LHCN-M2 (cell line): Measurements from ENCODE around the gene RPL29. TPM values are rescaled to one million over a fixed set of nuclear protein-coding genes. Genes with fewer than 3 reads are reported as not detected.

Source experiments
- DNase-seq: peaks from one replicate; pipeline ENCODE4 v3.0.0-alpha.2; 2012; ENCODE audit warnings: low read depth
- total RNA-seq: library from RNA; depleted of rRNA; stranded (reverse); fragments of >200 nt; gene quantifications from 2 replicates; pipeline ENCODE4 v1.2.3, GENCODE V29; 2014

The RPL29 gene
- total RNA-seq, 1 experiment from 2014 or later: 1,634 TPM

DNA sequence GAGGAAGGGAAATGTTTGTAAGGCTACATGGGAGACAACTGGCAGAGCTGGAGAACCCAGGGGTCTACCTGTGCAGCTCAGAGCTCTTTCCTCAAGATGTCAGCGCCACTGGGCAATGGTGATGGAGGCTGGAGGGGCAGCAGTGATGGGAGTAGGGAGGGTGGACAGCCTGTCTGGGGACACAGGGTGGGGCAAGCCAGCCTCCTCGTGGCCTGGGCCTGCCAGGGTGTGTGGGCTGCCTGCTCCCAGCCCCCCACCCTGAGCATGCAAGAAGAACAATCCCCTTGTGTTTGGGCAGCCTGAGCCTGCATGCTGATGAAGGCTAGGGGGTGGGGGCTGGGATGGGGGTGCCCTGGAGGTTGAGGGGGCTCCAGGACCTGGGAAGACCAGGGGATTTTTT lies 29.7 kb downstream of the RPL29 start:
- DNase-seq: no peak

DNA sequence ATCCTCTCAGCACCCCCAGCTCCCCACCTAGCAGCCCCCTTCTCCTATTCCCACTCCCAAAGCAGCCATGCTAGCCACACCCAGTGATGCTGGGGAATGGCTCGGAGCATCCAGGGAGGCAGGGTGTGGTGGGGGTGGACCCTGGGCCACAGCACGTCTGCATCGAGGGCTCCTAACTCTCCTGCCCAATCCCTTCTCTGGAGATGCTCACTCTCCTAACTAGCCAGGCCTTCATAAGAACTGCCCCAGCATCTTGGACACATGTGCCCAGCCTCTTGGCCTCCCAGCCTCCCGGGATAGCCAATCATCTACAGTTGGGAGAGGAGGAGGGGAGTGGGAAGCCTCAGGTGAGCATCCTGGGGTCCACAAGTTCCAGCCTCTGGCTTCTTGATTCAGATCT lies 31.2 kb downstream of the RPL29 start:
- peak; percentile 30 for DNase-seq

DNA sequence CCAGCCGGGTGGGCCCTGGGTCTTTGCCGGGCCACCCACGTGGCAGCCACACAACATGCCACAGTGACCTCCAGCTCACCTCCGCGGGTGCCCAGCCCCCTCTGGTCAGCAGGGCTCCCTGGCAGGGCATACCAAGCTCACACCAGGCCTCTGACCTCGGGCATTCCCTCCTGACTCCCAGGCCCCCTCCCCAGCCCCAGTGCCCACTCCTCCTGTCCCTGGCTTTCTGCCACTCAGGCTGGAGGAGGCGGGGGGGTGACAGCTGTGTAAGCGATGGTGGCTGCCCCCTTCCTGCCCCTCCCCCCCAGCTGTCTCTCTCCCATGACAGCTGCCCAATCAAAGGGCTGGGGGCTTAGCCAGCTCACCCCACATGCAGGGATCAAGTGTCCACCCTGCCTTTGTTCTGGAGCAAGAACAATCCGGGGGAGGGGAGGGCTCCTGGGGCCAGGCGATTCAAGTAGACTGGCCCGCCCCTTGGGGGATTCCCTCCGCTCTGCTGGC lies 31.7 kb downstream of the RPL29 start:
- DNase-seq: peak; percentile 94

DNA sequence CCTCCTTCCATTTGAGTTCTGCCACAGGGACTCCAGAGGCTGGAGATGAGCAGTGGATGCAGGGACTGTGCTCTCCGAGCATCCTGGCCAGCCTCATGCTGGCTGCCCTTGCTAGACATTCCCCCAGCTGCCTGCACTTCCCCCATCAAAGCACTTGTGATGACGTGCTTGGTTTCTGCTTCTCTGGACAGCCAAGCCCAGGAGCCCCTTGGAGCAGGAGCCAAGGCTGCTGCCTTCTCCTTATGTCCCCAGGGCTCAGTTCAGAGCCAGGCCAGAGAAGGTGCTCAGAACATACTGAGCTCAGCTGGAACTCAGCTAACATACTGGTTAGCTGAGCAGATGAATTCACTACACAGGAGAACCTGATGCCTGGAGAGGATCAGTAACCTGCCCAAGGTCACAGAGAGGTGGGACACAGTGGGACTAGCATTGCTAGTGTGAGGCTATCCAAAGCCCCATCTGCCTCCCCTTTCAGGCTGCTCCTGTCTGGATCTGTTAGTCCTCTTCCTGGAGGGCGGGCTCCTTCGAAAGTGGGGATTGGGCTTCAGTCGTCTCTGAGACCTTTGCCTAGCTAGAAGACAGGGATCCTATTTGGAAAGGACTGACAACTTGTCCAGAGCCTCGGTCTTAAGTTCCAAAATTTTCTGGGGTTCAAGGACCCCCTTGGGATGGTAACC lies 32.7 kb downstream of the RPL29 start:
- no peak for DNase-seq

DNA sequence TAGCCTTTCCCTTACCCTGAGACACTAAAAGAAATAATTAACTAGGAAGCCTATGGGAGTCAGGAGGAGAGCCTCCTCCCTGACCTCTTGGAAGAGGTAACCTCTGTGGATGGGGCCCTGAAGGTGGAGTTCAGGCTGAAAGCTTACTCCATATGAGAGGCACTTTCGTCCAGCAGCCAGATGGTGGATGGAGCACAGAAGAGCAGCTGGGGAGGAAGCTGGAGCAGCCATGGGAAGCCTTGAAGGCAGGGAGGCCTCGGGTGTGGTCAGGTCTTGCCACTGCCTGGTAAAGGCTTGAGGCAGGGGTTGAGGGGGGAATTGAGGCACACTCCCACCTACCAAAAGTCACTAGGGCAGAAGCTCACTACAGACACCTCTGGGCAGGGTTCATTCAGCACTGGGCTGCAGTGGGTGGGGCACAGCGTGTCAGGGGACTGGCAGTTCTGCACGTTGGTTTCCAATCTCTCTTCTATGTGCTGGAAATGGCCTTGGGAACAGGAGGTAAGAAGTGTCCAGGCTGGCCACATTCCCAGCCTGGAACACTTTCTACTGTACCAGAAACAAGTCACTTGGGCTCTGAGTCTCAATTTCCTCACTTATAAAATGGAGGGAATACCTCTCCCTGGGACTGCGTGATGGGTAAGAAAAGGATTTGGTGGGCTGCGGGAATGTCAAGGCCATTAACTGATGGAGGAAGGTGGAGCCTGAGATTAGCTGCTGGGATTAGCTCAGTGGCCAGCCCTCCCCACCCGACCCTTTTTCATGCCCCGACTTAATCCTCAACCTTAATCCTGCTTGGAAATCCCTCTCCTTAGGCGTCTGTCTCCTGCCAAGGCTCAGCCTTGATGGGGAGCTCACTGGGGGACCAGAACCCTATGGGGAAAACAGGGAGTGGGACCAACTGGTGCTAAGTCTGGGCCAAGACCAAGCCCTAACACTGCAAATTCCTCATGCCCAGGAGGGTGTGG lies 33.8 kb downstream of the RPL29 start:
- no peak for DNase-seq

DNA sequence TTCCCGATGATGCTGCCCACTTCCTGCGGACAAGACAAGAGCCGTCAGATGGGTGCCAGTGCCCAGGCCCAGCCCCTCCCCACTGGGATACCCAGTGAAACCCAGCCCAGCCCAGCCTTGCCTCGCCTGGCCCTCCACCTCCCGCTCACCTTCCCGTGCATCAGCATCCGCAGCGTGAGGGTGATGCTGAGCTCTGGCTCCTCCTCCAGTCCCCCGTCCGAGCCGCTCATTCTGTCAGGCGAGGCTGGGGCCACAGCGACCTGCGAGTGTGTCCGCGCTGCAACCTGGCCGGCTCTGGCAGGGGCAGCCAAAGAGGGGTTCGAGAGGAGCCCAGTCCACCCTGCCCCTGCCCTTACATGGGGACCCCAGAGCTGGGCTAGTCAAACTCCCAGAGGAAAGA lies 34.7 kb downstream of the RPL29 start:
- no peak for DNase-seq

DNA sequence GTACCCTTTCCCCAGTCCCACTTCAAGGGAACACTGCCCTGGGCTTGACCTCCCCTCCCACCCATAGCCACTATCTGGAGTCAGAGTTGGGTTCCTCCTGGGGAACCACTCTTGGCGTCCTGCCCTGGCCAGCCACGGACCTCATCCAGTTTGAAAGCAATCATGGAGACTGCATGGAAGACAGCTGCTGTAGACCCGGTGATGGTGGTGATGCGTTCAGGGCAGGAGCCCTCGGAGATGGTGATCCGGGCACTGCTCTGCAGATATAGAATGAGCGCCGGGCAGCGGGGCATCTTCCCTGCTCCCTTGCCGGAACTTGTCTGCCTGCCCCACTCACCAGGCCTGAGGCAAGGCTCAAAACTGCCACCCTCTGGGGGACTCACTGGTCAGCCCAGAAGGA lies 35.3 kb downstream of the RPL29 start:
- no peak for DNase-seq

DNA sequence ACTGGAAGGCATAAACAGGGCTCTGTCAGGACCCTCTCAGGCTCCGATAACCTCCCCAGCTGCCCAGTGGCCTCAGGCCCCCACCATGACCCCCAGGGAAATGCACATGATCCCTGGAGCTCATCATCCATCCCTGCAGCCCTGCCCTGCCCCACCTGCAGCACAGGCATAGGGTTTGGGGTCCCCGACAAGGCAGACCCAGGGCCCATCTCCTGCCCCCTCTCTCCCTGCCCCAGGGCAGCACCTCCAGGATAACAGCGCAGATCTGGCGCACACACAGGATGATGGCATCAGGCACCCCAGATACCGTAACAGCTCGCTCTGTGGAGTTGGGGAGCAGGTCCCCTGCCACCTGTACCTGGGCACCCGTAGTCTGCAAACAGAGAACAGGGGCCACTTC lies 36.0 kb downstream of the RPL29 start:
- DNase-seq: no peak

DNA sequence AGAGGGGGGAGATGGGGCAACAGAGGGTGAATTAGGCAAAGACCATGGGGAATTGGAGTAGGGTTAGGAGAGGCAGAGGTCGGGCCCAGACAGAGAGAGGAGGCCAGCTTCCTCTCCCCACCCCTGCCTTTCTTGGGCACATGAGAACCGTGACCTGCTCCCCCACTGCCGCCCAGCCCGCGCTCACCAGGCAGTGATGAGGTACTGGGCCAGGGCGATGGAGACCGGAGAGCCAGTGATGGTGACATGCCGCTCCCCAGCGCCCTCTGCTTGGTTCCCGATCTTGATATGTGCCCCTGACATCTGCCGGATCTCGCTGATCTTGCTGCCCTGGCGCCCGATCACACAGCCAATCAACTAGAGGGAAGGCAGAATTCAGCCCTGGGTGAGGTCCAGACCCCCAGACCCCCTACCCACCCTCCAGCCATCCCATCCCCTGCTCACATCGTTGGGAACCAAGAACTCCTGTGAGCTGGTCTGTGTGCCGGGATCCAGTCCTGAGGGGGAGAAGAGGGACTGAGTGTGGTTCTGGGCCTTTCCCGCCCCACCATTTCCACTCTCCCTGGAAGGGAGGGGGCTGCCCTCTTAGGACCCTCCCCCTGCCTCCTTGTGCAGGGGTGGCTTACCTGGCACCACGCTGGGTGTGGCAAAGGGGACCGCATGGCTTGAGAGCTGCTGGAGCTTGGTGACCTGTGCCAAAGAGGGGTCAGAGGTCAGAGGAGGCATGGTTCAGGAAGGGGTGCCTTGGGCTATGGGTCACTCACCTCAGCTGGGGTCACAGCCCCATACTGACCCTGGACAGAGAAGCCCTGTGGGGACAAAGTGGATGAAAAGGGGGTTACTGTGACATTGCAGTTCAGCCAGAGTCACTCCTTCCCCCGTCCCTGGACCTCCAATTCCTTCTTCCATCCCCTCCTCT lies 36.8 kb downstream of the RPL29 start:
- no peak for DNase-seq

DNA sequence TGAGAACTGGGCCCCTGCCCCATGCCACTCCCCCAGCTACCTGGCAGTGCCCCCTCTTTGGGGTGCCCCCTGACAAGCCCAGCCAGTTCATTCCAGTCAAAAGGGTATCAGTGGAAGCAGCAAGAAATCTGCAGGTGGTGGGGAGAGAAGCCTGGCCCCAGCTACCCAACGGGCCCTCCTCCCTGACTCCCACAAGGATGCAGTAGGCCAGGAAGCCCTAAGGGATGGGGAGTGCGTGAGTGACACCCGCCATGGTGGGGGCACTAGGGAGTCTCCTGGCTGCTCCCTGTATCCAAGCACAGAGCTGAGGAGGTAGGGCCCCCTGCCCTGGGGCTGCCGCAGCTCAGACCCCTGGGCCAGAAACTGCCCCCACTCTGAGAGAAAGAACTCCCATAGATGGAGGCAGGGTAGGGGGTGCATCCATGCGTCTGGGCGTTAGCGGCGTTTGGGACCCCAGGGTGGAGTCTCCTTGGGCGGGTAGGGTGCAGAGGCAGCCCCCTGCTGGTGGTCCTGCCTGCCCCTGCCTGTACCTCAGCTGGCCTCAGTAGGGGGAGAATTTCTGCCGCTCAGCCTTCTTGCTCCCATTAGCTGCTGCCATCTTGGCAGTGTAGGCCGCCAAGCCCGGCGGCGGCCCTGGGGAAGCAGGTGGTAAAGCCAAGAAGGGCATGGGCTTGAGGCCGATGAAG lies 38.0 kb downstream of the RPL29 start:
- DNase-seq: no peak

DNA sequence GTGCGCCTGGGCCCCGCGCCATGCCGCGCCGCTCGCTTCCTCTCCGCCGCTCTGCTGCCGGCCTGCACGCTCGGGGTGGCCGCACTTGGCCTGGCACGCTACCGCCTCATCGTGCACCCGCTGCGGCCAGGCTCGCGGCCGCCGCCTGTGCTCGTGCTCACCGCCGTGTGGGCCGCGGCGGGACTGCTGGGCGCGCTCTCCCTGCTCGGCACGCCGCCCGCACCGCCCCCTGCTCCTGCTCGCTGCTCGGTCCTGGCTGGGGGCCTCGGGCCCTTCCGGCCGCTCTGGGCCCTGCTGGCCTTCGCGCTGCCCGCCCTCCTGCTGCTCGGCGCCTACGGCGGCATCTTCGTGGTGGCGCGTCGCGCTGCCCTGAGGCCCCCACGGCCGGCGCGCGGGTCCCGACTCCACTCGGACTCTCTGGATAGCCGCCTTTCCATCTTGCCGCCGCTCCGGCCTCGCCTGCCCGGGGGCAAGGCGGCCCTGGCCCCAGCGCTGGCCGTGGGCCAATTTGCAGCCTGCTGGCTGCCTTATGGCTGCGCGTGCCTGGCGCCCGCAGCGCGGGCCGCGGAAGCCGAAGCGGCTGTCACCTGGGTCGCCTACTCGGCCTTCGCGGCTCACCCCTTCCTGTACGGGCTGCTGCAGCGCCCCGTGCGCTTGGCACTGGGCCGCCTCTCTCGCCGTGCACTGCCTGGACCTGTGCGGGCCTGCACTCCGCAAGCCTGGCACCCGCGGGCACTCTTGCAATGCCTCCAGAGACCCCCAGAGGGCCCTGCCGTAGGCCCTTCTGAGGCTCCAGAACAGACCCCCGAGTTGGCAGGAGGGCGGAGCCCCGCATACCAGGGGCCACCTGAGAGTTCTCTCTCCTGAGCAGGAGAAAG lies 39.6 kb downstream of the RPL29 start:
- DNase-seq: no peak

DNA sequence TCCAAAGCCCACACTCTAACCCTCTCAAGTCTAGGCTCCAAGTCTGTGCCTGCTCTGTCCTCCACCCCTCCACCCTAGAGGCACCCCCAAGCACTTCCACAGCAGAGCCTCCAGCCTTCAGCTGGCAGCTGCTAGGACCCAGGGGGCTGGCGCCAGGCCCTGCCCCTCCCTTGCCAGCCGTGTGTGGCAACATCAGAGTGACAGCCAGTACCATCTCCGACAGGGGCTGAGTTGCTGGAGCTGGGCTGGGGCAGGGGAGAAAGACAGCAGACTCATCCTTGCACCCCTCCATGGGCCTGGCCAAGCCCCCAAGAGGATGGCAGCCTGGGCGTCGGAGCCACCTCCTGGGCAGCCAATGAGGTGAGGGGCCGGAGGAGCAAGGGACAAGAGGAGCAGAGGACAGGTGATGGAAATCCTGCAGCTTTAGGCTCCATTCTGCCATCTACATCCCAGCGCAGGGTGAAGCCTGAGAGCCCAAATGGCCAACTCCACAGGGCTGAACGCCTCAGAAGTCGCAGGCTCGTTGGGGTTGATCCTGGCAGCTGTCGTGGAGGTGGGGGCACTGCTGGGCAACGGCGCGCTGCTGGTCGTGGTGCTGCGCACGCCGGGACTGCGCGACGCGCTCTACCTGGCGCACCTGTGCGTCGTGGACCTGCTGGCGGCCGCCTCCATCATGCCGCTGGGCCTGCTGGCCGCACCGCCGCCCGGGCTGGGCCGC lies 40.4 kb downstream of the RPL29 start, which contains the start of gene GPR62:
GPR62 (plus strand) TSS at position 207 of the 718 bp plus-strand sequence; CDS start at position 479, 272 bp downstream.
- DNase-seq: peak; percentile 25

DNA sequence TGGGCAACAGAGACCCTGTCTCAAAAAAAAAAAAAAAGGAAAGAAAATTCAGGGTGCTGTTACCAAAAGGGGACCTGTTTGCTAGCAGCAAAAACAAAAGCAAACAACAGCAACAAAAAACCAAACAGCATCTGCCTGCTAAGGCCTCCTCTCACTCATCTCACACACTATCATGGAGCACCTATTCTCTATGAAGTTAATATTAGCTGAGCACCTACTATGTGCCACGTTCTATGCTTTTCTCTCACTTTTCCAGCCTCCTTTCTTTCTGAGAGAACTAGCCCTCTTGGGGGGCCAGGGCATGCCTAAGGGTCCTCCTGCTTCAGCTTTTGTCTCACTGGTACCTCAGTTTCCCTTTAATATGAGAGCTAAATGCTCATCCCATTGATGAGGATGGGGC lies 41.0 kb downstream of the RPL29 start:
- DNase-seq: no peak

DNA sequence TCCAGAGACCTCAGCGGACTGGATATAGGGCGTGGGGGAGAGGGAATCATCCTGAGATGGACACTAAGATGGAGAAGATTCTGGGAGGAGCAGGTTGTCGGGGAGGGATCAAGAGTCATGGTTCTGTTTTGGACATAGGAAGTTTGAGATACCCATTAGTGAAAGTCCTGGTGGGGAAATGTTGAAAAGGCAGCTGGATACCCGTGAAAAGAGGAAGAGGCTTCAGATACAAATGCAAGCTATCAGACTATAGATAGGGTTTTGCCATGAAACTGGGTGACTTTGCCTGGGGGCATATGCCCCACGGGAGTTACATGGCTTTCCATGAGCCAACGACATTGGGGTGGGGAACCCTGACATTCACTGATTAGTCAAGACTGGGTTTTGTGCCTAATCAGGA lies 41.6 kb downstream of the RPL29 start:
- DNase-seq: no peak

DNA sequence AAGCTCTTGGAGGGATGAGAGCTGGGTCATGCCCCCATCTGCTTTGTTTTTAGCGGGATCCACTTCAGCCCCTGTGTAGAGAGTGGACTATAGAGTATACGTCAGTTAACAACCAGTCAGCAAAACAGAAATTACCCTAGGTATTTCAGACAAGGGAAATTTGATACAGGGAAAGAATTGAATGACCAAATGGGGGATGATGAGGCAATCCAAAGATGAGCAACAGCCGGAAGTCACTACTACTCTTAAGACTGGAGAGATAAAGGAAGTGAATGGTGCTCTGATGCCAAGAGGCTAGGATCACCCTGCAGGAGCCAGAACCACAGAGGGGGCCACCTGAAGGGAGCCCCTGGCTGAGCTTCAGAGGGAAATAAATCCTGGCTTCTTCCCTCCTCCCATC lies 42.2 kb downstream of the RPL29 start:
- peak; percentile 81 for DNase-seq

DNA sequence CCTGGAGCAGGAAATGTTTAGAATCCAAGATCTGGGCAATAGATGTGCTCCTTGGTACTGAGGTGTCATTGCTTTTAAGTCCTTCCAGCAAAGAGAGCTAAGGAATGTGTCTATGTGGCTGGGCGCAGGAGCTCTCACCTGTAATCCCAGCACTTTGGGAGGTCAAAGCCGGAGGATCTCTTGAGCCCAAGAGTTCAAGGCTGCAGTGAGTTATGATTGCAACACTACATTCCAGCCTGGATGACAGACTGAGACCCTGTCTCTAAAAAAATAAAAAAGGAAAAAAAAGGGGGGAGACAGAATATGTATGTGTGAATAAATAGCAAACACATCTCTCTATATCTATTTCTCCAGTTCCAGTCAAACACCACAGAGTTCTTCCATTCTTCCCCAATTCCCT lies 44.8 kb downstream of the RPL29 start:
- DNase-seq: no peak

DNA sequence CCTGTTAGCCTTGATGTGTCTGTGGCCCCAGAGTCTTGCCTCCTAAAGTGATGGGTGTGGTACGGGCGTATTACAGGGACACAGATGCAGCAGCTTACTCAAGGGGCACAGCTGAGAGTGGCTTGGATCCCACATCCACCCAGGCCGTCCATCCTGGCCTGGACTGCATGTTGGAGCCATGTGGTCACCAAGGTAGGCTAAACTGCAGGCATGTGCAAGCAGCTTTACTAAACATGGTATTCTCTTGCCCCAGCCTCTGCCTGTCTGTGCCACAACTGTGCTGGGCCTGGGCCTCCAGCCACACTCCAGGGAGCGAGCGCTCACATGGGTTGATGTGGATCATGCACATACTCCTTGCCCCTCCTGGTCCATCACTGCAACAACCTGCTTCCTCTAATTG lies 46.6 kb downstream of the RPL29 start:
- DNase-seq: no peak

DNA sequence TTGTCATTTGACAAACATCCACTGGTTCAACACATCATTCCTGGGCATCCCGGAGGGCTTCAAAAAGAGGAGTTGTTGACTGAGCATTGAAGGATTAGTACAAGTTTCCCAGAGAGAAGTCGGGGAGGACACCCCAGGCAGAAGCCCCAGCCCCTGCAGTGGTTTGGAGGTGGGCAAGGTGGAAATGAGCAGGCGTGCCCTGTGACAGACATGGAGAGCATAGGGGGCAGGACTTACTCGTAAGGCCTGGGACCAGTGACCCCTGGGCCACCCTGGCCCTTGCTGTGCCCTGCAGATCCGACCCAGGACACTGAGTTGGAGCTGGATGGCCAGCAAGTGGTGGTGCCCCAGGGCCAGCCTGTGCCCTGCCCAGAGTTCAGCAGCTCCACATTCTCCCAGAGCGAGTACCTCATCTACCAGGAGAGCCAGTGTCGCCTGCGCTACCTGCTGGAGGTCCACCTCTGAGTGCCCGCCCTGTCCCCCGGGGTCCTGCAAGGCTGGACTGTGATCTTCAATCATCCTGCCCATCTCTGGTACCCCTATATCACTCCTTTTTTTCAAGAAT lies 47.6 kb downstream of the RPL29 start:
- no peak for DNase-seq
